ENCODE measurements around the gene HCAR1. TPM values are rescaled to one million over a fixed set of nuclear protein-coding genes. Genes with fewer than 3 reads are reported as not detected.
"Not testable (repeated sequence)": the region's sequence is repeated elsewhere in the genome, so short reads cannot be mapped to it uniquely, and the experiment has no call there.

Gene HCAR1
- total and polyA plus RNA-seq, 5 donors from 2014 or later = not detected

- H3K9me3 ChIP-seq (ENCODE audit: control insufficient read depth in 2 of 2, low read length in 2 of 2) = no peaks in the 10 kb centered on the region
- H3K27me3 ChIP-seq (ENCODE audit: control insufficient read depth, insufficient read depth, low read length) = no peaks in the 10 kb centered on the region
- Mint-ChIP-seq H3K36me3 (no peaks in the 10 kb centered on the region), H3K4me1 (peaks cover 6 to 30% (median 19%) of the 10 kb centered on the region in 4 donors), H3K27ac (no peak overlapping the region), H3K4me3 (no peak overlapping the region), H3K27me3 (peaks cover 5% of the 10 kb centered on the region), H3K9me3 (peaks cover 0 to 2% (median 0%) of the 10 kb centered on the region in 7 donors)
- peaks cover 6% of the 10 kb centered on the region for H3K4me1 ChIP-seq (ENCODE audit: control insufficient read depth, insufficient read depth, low read length, poor library complexity, severe bottlenecking)
- H3K4me3 ChIP-seq (ENCODE audit: low read depth, low read length) = no peak overlapping the region
- DNase-seq (no peak), ATAC-seq (ENCODE audit: low read depth in 2 of 2) (no peak)
- H3K27ac ChIP-seq (ENCODE audit: insufficient read depth, low read length, poor library complexity, severe bottlenecking) = no peak overlapping the region
- H3K36me3 ChIP-seq (ENCODE audit: control insufficient read depth, insufficient read depth, low read length) = no peaks in the 10 kb centered on the region
Observed at GRCh38 chr12:122729583-122730214, 945 bp downstream of the HCAR1 start.

- H3K36me3 ChIP-seq (ENCODE audit: control insufficient read depth, insufficient read depth, low read length) = no peaks in the 10 kb centered on the region
- ATAC-seq (ENCODE audit: low read depth in 2 of 2) (peak in 1 of 2 donors; percentile 30), DNase-seq (peak in 1 of 3 donors; percentile 27)
- peaks cover 3% of the 10 kb centered on the region for H3K4me1 ChIP-seq (ENCODE audit: control insufficient read depth, insufficient read depth, low read length, poor library complexity, severe bottlenecking)
- no peaks in the 10 kb centered on the region for H3K9me3 ChIP-seq (ENCODE audit: control insufficient read depth in 2 of 2, low read length in 2 of 2)
- H3K27ac ChIP-seq (ENCODE audit: insufficient read depth, low read length, poor library complexity, severe bottlenecking) = no peak overlapping the region
- H3K4me3 ChIP-seq (ENCODE audit: low read depth, low read length) = no peak overlapping the region
- peaks cover 0 to 4% (median 0%) of the 10 kb centered on the region in 7 donors for H3K9me3 Mint-ChIP-seq
- peaks cover 3 to 19% (median 10%) of the 10 kb centered on the region in 4 donors for H3K4me1 Mint-ChIP-seq
- H3K27me3 Mint-ChIP-seq = peaks cover 9% of the 10 kb centered on the region
- no peak overlapping the region for H3K4me3 Mint-ChIP-seq
- H3K27ac Mint-ChIP-seq = no peak overlapping the region
- no peaks in the 10 kb centered on the region for H3K36me3 Mint-ChIP-seq
- no peaks in the 10 kb centered on the region for H3K27me3 ChIP-seq (ENCODE audit: control insufficient read depth, insufficient read depth, low read length)
Observed at GRCh38 chr12:122726080-122726558, 4.5 kb downstream of the HCAR1 start.

GRCh38 chr12:122725452-122726079, 5.1 kb downstream of the HCAR1 start:
- H3K9me3 Mint-ChIP-seq = peaks cover 0 to 4% (median 0%) of the 10 kb centered on the region in 7 donors
- Histone ChIP-seq H3K9me3 (ENCODE audit: control insufficient read depth in 2 of 2, low read length in 2 of 2) (no peaks in the 10 kb centered on the region), H3K27ac (ENCODE audit: insufficient read depth, low read length, poor library complexity, severe bottlenecking) (no peak overlapping the region), H3K4me1 (ENCODE audit: control insufficient read depth, insufficient read depth, low read length, poor library complexity, severe bottlenecking) (peaks cover 3% of the 10 kb centered on the region), H3K36me3 (ENCODE audit: control insufficient read depth, insufficient read depth, low read length) (no peaks in the 10 kb centered on the region), H3K27me3 (ENCODE audit: control insufficient read depth, insufficient read depth, low read length) (no peaks in the 10 kb centered on the region), H3K4me3 (ENCODE audit: low read depth, low read length) (no peak overlapping the region)
- H3K36me3 Mint-ChIP-seq = no peaks in the 10 kb centered on the region
- peaks cover 5 to 19% (median 9%) of the 10 kb centered on the region in 4 donors for H3K4me1 Mint-ChIP-seq
- no peak for ATAC-seq (ENCODE audit: low read depth in 2 of 2)
- H3K27ac Mint-ChIP-seq = no peak overlapping the region
- peaks cover 9% of the 10 kb centered on the region for H3K27me3 Mint-ChIP-seq
- H3K4me3 Mint-ChIP-seq = no peak overlapping the region
- DNase-seq = no peak

DNA sequence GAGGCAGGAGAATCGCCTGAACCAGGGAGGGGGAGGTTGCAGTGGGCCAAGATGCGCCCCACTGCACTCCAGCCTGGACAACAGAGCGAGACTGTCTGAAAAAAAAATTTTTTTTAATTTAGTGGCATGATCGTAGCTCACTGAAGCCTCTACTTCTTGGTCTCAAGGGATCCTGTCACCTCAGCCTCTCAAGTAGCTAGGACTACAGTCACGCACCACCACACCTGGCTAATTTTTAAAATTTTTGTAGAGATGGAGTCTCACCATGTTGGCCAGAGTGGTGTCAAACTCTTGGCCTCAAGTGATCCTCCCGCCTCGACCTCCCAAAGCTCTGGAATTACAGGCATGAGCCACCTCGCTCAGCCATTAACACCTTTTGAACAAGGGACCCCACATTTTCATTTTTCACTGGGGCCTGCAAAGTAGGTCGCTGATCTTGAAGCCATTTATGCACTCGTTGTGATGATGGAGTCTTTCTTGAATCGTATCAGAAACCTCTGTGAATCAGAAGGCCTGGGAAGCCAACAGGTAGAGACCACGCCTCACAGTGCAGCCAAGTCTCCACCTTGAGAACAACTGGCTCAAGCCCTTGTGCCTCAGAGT, 5.9 kb downstream of the HCAR1 start:
- Histone ChIP-seq H3K9me3 (ENCODE audit: control insufficient read depth in 2 of 2, low read length in 2 of 2) (no peaks in the 10 kb centered on the region), H3K27me3 (ENCODE audit: control insufficient read depth, insufficient read depth, low read length) (no peaks in the 10 kb centered on the region), H3K27ac (ENCODE audit: insufficient read depth, low read length, poor library complexity, severe bottlenecking) (no peak overlapping the region), H3K4me1 (ENCODE audit: control insufficient read depth, insufficient read depth, low read length, poor library complexity, severe bottlenecking) (no peaks in the 10 kb centered on the region), H3K4me3 (ENCODE audit: low read depth, low read length) (no peak overlapping the region), H3K36me3 (ENCODE audit: control insufficient read depth, insufficient read depth, low read length) (no peaks in the 10 kb centered on the region)
- Mint-ChIP-seq H3K9me3 (peaks cover 0 to 4% (median 0%) of the 10 kb centered on the region in 7 donors), H3K27ac (no peak overlapping the region), H3K4me1 (peaks cover 5 to 24% (median 7%) of the 10 kb centered on the region in 4 donors), H3K4me3 (peak overlapping the region in 1 of 4 donors; percentile 83), H3K36me3 (no peaks in the 10 kb centered on the region), H3K27me3 (peaks cover 9% of the 10 kb centered on the region)
- ATAC-seq (ENCODE audit: low read depth in 2 of 2) (no peak), DNase-seq (no peak)

DNA sequence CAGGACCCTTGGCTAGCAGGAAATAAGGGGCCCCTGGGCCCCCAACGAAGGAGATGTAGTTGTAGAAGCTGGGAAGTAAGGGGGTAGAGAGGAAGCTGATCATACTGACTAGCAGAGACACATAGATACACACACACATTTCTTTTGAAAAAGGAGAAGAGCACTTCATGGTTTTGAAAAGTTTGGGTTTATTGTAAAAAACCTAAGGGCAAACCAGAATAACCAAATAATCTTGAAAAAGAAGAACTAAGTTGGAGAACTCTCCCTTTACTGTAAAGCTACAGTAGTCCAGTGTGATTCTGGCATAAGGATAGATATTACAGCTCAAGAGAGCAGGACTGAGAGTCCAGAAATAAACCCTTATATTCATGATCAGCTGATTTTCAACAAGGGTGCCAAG, 8.3 kb downstream of the HCAR1 start:
- peaks cover 9% of the 10 kb centered on the region for H3K27me3 Mint-ChIP-seq
- peaks cover 5 to 19% (median 7%) of the 10 kb centered on the region in 4 donors for H3K4me1 Mint-ChIP-seq
- peaks cover 0 to 4% (median 0%) of the 10 kb centered on the region in 7 donors for H3K9me3 Mint-ChIP-seq
- ATAC-seq (ENCODE audit: low read depth in 2 of 2) (no peak), DNase-seq (no peak)
- H3K4me3 Mint-ChIP-seq = no peak overlapping the region
- Histone ChIP-seq H3K27ac (ENCODE audit: insufficient read depth, low read length, poor library complexity, severe bottlenecking) (no peak overlapping the region), H3K4me3 (ENCODE audit: low read depth, low read length) (no peak overlapping the region), H3K27me3 (ENCODE audit: control insufficient read depth, insufficient read depth, low read length) (no peaks in the 10 kb centered on the region), H3K4me1 (ENCODE audit: control insufficient read depth, insufficient read depth, low read length, poor library complexity, severe bottlenecking) (no peaks in the 10 kb centered on the region), H3K36me3 (ENCODE audit: control insufficient read depth, insufficient read depth, low read length) (no peaks in the 10 kb centered on the region), H3K9me3 (ENCODE audit: control insufficient read depth in 2 of 2, low read length in 2 of 2) (no peaks in the 10 kb centered on the region)
- H3K27ac Mint-ChIP-seq = no peak overlapping the region
- H3K36me3 Mint-ChIP-seq = no peaks in the 10 kb centered on the region

DNA sequence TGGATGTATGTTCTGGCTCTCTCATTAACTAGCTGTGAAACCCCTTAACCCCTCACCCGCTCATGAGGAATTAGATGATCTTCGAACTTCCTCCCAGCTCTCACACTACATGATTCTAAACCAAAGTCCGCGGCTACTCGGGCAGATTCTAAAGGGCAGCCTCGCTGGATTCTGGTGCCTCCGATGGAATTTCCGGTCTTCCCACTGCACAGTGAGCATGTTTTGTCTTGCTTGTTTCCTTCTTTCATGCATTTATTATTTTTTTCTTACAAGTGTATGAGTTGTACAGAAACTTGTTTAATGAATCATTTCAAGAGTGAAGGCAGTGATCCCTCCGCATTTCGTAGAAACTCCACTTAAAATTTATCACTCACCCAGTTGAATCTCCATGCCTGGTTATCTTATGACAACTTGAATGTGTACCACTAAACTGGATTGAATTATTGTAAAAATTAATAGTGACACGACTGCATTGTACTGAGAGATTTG, 9.5 kb downstream of the HCAR1 start:
- Mint-ChIP-seq H3K4me3 (no peak overlapping the region), H3K4me1 (peaks cover 3 to 15% (median 4%) of the 10 kb centered on the region in 4 donors), H3K27ac (peak overlapping the region in 1 of 3 donors; percentile 43), H3K9me3 (peaks cover 0 to 4% (median 0%) of the 10 kb centered on the region in 7 donors), H3K36me3 (no peaks in the 10 kb centered on the region), H3K27me3 (peaks cover 9% of the 10 kb centered on the region)
- Histone ChIP-seq H3K4me3 (ENCODE audit: low read depth, low read length) (no peak overlapping the region), H3K27ac (ENCODE audit: insufficient read depth, low read length, poor library complexity, severe bottlenecking) (no peak overlapping the region), H3K36me3 (ENCODE audit: control insufficient read depth, insufficient read depth, low read length) (no peaks in the 10 kb centered on the region), H3K4me1 (ENCODE audit: control insufficient read depth, insufficient read depth, low read length, poor library complexity, severe bottlenecking) (no peaks in the 10 kb centered on the region), H3K27me3 (ENCODE audit: control insufficient read depth, insufficient read depth, low read length) (no peaks in the 10 kb centered on the region), H3K9me3 (ENCODE audit: control insufficient read depth in 2 of 2, low read length in 2 of 2) (no peaks in the 10 kb centered on the region)
- DNase-seq (peak in 1 of 3 donors; percentile 24), ATAC-seq (ENCODE audit: low read depth in 2 of 2) (no peak)

DNA sequence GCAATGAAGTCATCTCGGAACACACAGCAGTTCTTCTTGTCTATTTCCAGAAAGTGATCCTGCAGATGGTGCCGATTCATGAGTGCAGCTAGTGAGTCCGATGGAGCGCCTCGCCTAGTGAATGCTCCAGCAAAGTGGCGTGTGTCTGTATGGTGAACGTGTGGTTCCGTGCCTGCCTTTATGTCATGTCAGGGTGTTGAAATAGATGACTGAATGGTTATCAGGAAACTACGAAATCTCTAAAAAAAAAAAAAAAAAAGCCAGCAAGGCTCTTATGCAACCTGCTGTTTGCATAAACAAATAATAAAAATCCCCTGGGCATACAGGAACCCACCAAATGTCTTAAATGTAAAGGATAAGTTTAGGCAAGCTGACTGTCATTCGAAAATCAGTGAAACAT, 14.0 kb downstream of the HCAR1 start, which contains the start of gene HCAR3:
Gene HCAR3 (minus strand): TSS at position 154 of the 400 bp plus-strand sequence. CDS start 74 bp downstream, at position 80.
- not testable (repeated sequence) for H3K36me3 ChIP-seq (ENCODE audit: control insufficient read depth, insufficient read depth, low read length); DNase-seq; H3K27ac Mint-ChIP-seq; H3K9me3 ChIP-seq (ENCODE audit: control insufficient read depth in 2 of 2, low read length in 2 of 2); H3K27me3 ChIP-seq (ENCODE audit: control insufficient read depth, insufficient read depth, low read length); H3K4me3 ChIP-seq (ENCODE audit: low read depth, low read length); H3K9me3 Mint-ChIP-seq; H3K4me3 Mint-ChIP-seq; ATAC-seq (ENCODE audit: low read depth in 2 of 2); H3K4me1 Mint-ChIP-seq; H3K4me1 ChIP-seq (ENCODE audit: control insufficient read depth, insufficient read depth, low read length, poor library complexity, severe bottlenecking); H3K27ac ChIP-seq (ENCODE audit: insufficient read depth, low read length, poor library complexity, severe bottlenecking); H3K36me3 Mint-ChIP-seq; H3K27me3 Mint-ChIP-seq
